ENCODE measurements around the gene VEPH1. TPM values are rescaled to one million over a fixed set of nuclear protein-coding genes. Genes with fewer than 3 reads are reported as not detected.

VEPH1 gene
- total and polyA plus RNA-seq, 9 of the 15 experiments (the other 6 are each of a cell fraction or from before 2014, with no cell fraction given) = 4.5 to 15.6 (median 5.8) TPM

- no TSS peak for BruUV-seq (replicated peaks)
- ATAC-seq = no peak
- H4K20me1 ChIP-seq (replicated peaks; ENCODE audit: control insufficient read depth, insufficient read depth, low read length) = no peaks in the 10 kb centered on the region
- H3K9me3 ChIP-seq (replicated peaks; ENCODE audit: control insufficient read depth, insufficient read depth, low read depth, low read length) = no peaks in the 10 kb centered on the region; the same call in 1 of the 2 replicates
- no peaks in the 10 kb centered on the region for H3K36me3 ChIP-seq (ENCODE audit: control insufficient read depth, insufficient read depth, low read length)
- H3K4me3 ChIP-seq = no peak overlapping the region
- no peaks in the 10 kb centered on the region for H3K9me1 ChIP-seq (ENCODE audit: control insufficient read depth, insufficient read depth, low read length)
- DNase-seq (ENCODE audit: extremely low read depth in 1 of 4, low spot score in 3 of 4) = no peak
- no peak overlapping the region for H3K9ac ChIP-seq (ENCODE audit: insufficient read depth in 1 of 2, low read depth in 2 of 2, low read length in 2 of 2)
- FAIRE-seq = no peak
- no peaks in the 10 kb centered on the region for H3K27me3 ChIP-seq (ENCODE audit: control insufficient read depth in 2 of 2, insufficient read depth in 2 of 2, low read length in 2 of 2)
- H3K27ac ChIP-seq (ENCODE audit: extremely low read depth, low read depth, low read length) = no peak overlapping the region
- intact Hi-C loops (cut with micrococcal nuclease) = no loop called here
- ChIA-PET CTCF (ENCODE audit: low intra/inter-chr PET ratio) (no interaction called here), POLR2A (interaction anchor here (0.6 to 1.4 kb wide), 3 partner anchors 10 to 55 kb away, joined by 3 to 6 read pairs (median 4); no protein-coding TSS in a partner anchor)
- H3K79me2 ChIP-seq (ENCODE audit: control insufficient read depth, insufficient read depth, low read length) = no peaks in the 10 kb centered on the region
- no peak overlapping the region for H2AFZ ChIP-seq (ENCODE audit: low read depth, low read length)
- in situ Hi-C loops (cut with MboI) = no loop called here
- whole genome bisulfite sequencing (ENCODE audit: insufficient coverage, low coverage, missing lambda C conversion rate) = 37% methylated on average over 2 of the region's 2 CpGs
- H3K4me1 ChIP-seq (replicated peaks in 1 of 2; ENCODE audit: control insufficient read depth in 2 of 2, insufficient read depth in 2 of 2, low read length in 2 of 2) = peaks cover 0 to 2% of the 10 kb centered on the region in 2 experiments; a peak in 2 of 5 replicates
- no peak overlapping the region for H3K4me2 ChIP-seq (ENCODE audit: insufficient read depth, low read length)
- TF ChIP-seq SIX5 (IDR thresholded peaks at IDR 0.05; ENCODE audit: borderline replicate concordance in 1 of 2, insufficient read depth in 1 of 2, low read depth in 1 of 2, low read length in 2 of 2) = no peak
Measured at GRCh38 chr3:157306502-157306901, 196.7 kb downstream of the VEPH1 start.

GRCh38 chr3:157305392-157305791 is 197.8 kb downstream of the VEPH1 start:
- ATAC-seq = no peak
- intact Hi-C loops (cut with micrococcal nuclease) (no loop called here), in situ Hi-C loops (cut with MboI) (no loop called here)
- Histone ChIP-seq H3K4me2 (ENCODE audit: insufficient read depth, low read length) (no peak overlapping the region), H3K36me3 (ENCODE audit: control insufficient read depth, insufficient read depth, low read length) (no peaks in the 10 kb centered on the region), H3K27me3 (ENCODE audit: control insufficient read depth in 2 of 2, insufficient read depth in 2 of 2, low read length in 2 of 2) (no peaks in the 10 kb centered on the region), H3K4me1 (replicated peaks in 1 of 2; ENCODE audit: control insufficient read depth in 2 of 2, insufficient read depth in 2 of 2, low read length in 2 of 2) (peaks cover 0 to 7% of the 10 kb centered on the region in 2 experiments; a peak in 2 of 5 replicates), H3K9me1 (ENCODE audit: control insufficient read depth, insufficient read depth, low read length) (no peaks in the 10 kb centered on the region), H3K79me2 (ENCODE audit: control insufficient read depth, insufficient read depth, low read length) (no peaks in the 10 kb centered on the region), H3K9me3 (replicated peaks; ENCODE audit: control insufficient read depth, insufficient read depth, low read depth, low read length) (no peaks in the 10 kb centered on the region; the same call in 1 of the 2 replicates), H3K27ac (ENCODE audit: extremely low read depth, low read depth, low read length) (no peak overlapping the region), H4K20me1 (replicated peaks; ENCODE audit: control insufficient read depth, insufficient read depth, low read length) (no peaks in the 10 kb centered on the region), H3K9ac (ENCODE audit: insufficient read depth in 1 of 2, low read depth in 2 of 2, low read length in 2 of 2) (no peak overlapping the region), H3K4me3 (no peak overlapping the region), H2AFZ (ENCODE audit: low read depth, low read length) (no peak overlapping the region)
- DNase-seq (ENCODE audit: extremely low read depth in 1 of 4, low spot score in 3 of 4) = no peak
- 75% methylated on average over 4 of the region's 4 CpGs for WGBS (ENCODE audit: insufficient coverage, low coverage, missing lambda C conversion rate)
- ChIA-PET POLR2A (no interaction called here), CTCF (ENCODE audit: low intra/inter-chr PET ratio) (no interaction called here)
- TF ChIP-seq ZNF449 (CRISPR knock-in tag; IDR thresholded peaks at IDR 0.05) (no peak), ZNF445 (CRISPR knock-in tag; IDR thresholded peaks at IDR 0.05; ENCODE audit: low read depth) (peak; percentile 71; the same call in 1 of the 2 replicates)
- no peak for FAIRE-seq
- no TSS peak for BruUV-seq (replicated peaks)
